ENCODE data around the gene OR5P2.
"Not testable (repeated sequence)": the region's sequence is repeated elsewhere in the genome, so short reads cannot be mapped to it uniquely, and the experiment has no call there.

OR5P2 gene, protein sequence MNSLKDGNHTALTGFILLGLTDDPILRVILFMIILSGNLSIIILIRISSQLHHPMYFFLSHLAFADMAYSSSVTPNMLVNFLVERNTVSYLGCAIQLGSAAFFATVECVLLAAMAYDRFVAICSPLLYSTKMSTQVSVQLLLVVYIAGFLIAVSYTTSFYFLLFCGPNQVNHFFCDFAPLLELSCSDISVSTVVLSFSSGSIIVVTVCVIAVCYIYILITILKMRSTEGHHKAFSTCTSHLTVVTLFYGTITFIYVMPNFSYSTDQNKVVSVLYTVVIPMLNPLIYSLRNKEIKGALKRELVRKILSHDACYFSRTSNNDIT

DNA sequence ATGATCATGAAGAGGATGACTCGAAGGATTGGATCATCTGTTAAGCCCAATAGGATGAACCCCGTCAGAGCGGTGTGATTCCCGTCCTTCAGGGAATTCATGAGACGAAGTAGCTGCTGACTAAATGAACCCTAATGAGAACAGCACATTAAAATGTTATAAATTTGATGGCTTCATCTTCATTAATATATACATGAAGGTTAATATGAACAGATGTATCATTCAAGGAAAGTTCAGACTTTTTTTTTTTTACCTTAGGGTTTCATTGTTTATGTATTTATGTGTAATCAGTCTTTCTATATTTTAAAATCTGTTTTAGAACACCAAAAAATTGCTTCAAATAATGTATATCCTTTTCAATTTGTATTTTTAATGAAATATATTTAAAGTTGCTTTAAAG lies at the start of gene OR5P2:
TSS of gene OR5P2 (minus strand) at position 101 of the 400 bp plus-strand sequence. CDS start at position 101, 0 bp downstream.
- DNase-seq: no peak

DNA sequence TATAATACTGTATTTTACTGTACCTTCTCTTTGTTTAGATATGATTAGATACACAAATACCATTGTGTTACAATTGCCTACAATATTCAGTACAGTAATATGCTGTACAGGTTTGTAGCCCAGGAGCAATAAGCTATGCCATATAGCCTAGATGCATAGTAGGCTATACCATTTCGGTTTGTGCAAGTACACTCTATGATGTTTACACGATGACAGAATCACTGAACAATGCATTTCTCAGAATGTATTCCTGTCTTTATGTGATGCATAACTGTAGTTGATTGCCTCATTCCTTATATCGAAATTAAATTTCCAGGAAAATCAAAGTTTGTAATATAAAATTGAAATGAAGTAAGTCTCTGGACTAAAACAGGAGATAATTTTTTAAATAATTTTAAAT lies 49.3 kb upstream of the OR5P2 start:
- DNase-seq: no peak

- no peak for DNase-seq
Measured at GRCh38 chr11:7844986-7845385, 48.2 kb upstream of the OR5P2 start.

DNA sequence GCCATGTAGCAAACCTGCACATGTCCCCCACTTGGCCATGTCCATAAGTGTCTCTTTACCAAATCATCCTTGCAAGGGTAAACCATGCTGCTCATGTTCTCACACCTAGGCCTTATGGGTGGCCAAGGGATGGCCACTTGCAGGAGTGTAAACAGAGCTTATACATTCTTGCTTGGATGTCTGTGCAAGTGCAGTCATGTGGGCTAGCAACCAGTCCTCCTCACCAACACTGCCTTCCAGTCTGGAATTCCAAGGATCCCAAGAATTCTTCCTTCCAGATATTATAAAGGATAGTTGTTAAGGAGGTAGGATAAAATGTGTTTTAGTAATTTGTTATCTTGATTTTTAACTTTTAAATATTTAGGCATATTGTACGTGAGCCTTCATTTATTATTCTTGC lies 47.8 kb upstream of the OR5P2 start:
- no peak for DNase-seq

DNA sequence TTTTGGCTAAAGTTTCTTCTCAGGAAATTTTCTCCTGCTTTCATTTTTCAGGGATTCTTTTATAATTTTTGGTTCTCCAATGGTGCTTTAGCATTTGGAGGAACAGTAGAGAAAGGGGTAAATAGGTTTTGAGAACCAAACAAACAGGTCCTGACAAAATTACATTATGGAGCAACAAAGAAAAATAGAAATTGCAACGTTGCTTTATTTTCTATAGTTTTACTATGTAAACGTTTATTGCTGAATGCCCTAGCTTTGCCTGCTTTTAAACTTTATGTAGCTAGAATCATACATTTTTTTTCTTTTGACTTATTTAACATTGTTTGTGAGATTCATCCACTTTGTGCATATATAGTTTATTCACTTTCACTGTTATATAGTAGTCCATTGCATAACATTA lies 43.8 kb upstream of the OR5P2 start:
- DNase-seq: no peak

GRCh38 chr11:7833527-7833926 lies 36.8 kb upstream of the OR5P2 start:
- no peak for DNase-seq

GRCh38 chr11:7830740-7831139 lies 34.0 kb upstream of the OR5P2 start, which contains the start of gene OR5P3:
TSS of gene OR5P3 (minus strand) at chr11:7830840.
- no peak for DNase-seq

DNA sequence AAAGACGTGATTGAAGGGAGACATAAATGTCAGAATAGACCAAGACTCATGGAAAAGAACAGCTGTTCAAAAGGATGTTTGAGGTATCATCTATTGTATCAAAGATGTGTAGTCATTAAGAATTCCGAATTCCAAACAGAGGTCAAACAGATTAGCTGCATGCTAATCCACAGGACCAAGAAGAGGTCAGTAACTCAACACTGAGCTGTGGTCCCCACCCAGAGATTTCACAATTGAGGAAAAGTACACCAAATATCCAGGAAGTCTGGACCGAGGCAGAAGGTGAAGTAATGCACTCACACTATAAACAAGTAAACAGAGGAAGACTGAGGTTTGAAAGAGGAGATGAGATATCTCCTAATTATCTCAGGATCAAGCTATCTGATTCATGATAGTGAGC lies 29.6 kb upstream of the OR5P2 start:
- no peak for DNase-seq

DNA sequence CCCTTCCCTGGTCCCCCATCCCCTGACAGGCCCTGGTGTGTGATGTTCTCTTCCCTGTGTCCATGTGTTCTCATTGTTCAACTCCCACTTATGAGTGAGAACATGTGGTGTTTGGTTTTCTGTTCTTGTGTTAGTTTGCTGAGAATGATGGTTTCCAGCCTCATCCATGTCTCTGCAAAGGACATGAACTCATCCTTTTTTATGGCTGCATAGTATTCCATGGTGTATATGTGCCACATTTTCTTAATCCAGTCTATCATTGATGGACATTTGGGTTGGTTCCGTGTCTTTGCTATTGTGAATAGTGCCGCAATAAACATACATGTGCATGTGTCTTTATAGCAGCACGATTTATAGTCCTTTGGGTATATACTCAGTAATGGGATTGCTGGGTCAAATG lies 23.7 kb upstream of the OR5P2 start:
- not testable (repeated sequence) for DNase-seq

DNA sequence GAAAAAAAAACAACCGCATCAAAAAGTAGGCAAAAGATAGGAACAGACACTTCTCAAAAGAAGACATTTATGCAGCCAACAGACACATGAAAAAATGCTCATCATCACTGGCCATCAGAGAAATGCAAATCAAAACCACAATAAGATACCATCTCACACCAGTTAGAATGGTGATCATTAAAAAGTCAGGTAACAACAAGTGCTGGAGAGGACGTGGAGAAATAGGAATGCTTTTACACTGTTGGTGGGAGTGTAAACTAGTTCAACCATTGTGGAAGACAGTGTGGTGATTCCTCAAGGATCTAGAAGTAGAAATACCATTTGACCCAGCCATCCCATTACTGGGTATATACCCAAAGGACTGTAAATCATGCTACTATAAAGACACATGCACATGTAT lies 18.2 kb upstream of the OR5P2 start:
- DNase-seq: not testable (repeated sequence)

- not testable (repeated sequence) for DNase-seq
Measured at GRCh38 chr11:7810301-7810700, 13.6 kb upstream of the OR5P2 start.

DNA sequence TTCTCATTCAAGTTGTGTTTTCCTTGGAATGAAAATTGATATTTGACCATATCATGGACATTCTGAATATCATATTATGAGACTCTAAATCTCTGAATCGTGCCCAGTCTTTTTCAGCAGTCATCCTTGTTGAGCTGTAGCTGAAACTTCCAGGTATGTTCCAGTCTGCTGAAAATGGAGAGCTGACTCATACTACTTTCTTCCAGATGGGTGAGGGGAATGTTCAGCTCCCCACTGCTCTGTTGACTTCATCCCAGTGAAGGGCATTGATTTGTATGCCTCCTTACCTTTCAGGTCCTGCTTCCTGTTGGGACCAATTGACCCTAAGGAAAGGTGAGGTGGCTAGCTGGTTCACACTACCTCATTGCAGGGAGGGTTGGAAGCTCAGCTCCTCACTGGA lies 3.5 kb downstream of the OR5P2 start:
- DNase-seq: no peak

DNA sequence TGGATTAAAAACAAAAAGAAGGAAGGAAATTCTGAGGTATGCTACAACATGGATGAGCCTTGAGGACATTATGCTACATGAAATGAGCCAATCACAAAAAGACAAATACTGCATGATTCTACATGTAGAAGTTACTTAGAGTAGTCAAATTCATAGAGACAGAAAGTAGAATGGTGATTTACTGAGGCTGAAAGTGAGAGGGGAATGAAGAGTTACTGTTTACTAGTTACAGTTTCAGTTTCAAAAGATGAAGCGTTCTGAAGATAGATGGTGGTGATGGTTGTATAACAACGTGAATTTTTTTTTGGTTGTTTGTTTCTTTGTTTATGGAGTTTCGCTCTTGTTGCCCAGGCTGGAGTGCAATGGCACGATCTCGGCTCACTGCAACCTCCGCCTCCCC lies 9.5 kb downstream of the OR5P2 start:
- no peak for DNase-seq

DNA sequence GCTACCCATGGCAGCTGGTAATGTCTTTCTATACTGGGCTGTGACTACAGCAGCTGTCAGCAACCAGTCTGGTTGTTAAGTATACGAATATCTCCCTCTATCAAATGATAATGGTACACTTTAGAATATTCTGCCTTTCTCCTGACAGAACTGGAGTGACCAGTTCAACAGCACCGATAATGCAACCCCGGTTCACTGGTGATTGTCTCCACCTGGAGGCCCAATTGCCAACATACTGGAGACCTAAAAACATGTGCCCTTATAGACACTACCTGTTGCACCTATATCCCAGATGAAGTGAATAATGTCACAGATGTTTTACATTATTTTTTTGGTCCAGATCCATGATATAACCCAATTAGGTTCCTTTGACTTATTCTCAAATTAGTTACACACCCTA lies 21.1 kb downstream of the OR5P2 start:
- DNase-seq: no peak

DNA sequence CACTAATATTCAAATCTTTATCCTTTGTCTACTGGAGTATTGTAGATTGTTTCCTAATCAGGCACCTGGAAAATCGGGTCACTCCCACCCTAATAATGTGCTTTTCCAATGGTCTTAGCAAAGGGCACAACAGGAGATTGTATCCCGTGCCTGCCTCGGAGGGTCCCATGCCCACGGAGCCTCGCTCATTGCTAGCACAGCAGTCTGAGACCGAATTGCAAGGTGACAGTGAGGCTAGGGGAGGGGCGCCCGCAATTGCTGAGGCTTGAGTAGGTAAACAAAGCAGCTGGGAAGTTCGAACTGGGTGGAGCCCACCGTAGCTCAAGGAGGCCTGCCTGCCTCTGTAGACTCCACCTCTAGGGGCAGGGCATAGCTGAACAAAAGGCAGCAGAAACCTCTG lies 32.4 kb downstream of the OR5P2 start:
- not testable (repeated sequence) for DNase-seq

GRCh38 chr11:7759010-7759409 lies 37.7 kb downstream of the OR5P2 start:
- no peak for DNase-seq

DNA sequence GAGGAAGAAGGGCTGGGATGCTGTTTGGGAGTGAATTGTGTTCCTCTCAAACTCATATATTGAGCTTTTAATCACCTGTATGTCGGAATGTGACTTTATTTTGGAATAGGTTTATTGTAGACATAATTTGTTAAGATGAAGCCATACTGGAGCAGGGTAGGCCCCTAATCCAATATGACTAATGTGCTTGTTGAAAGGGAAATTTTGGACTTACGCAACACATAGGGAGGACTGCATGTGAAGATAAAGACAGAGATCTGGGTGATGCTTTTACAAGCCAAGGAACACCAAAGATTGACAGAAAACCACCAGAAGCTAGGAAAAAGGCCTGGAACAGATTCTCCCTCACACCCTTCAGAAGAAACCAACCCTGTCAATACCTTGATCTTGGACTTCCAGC lies 47.3 kb downstream of the OR5P2 start:
- DNase-seq: no peak
